Urothelium cell line (cell line): ENCODE results near the gene MAF.

Source experiments
- DNase-seq: peaks from one replicate; pipeline ENCODE4 v3.0.0; 2011; ENCODE audit warnings: low spot score, mixed read lengths
- FAIRE-seq: peaks from 2 replicates; lab custom pipeline; 2011; peaks lifted over from hg19 to GRCh38; lab: Jason Lieb, UNC

MAF gene

DNA sequence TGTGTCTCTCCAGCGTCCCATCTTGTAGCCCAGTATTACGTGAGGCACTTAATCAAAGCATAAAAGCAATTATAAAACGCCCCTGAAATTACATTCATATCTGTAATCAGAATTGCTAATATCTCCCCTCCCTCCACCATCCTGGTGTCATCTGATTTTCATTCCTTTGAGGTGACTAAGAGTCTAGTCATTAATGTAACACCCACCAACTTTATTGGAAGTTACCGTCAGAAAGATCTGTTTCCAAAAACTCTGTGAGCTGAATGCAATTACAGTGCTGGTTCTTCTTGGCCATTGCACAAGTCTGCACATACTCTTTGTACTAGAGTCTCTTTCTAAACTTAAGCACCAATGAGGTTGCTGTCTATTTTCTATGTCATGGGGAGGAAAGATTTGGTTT, 12.5 kb upstream of the MAF start:
- DNase-seq (peak; percentile 50), FAIRE-seq (no peak)

DNA sequence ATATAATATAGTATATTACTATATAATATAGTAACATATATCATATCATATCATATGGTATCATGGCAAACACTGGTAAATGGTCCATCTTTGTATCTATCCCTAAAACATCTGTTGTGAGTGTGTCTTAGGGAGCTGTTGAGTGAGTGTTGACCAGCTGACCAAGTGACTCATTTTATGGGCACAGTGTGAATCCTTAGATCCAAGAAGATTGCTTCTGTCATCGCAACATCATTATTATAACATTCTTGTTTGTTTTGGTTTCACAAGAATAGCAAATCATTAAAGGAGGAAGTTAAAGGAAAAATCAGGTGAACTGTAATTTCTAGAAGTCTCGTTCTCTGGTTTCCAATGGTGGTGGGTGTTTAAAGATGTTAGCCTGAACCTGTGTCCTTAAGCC, 11.7 kb upstream of the MAF start:
- FAIRE-seq: no peak
- no peak for DNase-seq

DNA sequence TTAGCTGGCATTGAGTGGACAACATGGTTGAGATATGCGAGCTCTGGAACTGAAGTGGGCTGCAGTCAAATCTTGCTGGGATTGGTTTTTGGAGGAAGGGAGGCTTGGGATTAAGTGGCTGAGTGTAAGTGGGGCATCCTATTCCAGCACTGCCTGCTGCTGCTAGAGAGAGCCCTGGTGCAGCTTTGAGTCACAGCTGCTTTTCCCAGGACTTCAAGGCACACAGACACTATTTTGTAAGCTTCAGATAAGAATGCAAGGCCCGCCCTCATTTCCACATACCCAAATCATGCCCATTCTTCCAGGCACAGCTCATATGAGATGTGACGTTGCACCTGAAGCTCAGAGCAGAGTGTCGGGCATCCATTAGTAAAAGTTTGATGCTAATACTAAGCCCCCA, 10.2 kb upstream of the MAF start:
- FAIRE-seq: no peak
- no peak for DNase-seq

DNA sequence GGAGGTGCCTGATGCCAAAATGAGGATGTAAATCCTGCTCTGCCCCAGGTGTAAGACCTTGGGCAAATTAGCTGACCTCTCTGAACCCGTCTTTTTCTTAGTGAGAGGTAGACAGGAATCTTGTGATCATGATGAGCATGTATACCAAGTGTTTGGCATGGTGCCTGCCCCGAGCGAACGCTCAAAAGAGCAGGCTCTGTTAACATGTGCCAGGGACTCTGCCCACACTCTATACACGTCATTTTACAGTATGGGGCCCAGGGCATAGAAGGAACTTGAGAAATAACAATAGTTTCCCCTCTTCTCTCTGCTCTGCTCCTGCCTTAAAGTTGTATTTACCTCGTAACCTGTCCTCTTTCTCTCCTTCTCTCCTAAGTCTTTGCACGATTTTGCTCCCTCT, 9.3 kb upstream of the MAF start:
- FAIRE-seq (no peak), DNase-seq (no peak)

DNA sequence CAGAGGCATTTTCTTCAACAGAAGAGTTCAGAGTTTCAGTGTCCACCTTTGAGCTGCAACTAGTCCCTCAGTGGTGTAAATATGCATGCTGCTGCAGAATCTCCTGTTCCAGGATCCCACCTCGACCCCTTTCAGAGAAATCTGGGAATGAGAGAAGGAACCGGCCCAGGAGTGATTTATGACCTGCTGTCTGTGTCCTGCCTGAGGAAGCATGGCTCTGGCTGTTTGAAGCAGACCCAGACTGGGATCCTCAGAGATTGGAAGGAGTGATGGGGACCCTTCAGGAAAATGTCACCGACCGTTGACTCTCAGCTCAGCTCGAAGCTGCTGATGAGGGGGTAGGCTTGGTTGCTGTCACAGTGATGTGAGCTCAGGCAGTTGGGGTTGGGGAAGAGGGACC, 8.4 kb upstream of the MAF start:
- FAIRE-seq (no peak), DNase-seq (no peak)

DNA sequence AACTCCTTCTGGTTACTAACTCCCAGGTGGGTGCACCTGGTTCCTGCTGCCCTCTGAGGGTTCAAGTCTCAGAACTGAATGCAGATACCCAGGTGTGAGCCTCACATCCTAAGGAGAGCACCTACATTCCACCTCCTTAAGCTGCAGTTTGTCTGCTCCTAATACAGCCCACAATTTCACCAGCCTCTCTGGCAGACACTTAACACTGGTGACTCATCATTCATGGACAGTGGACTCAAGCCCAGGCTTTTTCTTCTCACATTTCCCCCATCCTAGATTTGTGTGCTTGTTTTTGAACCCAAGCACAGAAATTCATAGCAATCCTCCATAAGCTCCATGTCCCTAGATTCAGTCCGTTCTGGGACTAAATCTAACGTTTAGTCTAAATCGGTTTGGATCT, 7.0 kb upstream of the MAF start:
- FAIRE-seq (no peak), DNase-seq (peak; percentile 71)

DNA sequence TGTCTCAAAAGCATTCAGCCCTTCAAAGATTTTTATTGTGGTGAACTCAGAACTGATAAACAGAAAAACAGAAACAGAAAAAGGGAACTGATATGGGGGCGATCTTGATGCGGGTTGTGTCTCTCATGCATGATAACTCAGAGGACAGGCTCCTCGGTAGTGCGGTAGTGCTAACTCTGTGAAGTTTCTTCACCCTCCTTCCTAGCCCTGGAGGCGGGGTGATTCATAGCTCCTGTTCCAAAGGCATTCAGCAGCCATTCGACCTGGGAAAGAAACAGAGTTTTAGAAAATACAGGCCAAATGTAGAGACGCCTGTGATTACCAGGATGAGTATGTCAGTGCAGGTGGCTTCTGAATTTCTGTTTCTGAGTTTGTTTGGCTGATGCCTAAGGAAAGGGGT, 5.5 kb upstream of the MAF start:
- DNase-seq (peak; percentile 65), FAIRE-seq (peak; percentile 20)

DNA sequence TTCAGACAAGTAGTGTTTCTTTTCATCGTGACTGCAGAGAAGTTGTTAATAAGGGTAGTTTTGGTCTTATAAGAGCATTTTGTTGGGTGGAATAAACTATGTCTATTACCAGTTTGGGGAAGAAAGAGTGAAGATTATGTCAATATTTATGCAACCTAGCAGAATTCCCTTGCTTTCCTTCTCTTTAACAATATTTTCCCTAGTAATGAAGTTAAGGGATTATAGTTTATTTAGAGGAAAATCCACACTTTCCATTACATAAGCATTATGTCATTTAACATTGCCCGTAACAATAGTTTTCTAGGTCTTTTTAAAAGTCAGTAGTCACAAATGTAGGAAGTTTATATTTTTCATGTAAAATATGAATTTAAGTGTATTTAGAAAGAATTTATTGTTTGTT, 2.5 kb upstream of the MAF start:
- DNase-seq (no peak), FAIRE-seq (no peak)

DNA sequence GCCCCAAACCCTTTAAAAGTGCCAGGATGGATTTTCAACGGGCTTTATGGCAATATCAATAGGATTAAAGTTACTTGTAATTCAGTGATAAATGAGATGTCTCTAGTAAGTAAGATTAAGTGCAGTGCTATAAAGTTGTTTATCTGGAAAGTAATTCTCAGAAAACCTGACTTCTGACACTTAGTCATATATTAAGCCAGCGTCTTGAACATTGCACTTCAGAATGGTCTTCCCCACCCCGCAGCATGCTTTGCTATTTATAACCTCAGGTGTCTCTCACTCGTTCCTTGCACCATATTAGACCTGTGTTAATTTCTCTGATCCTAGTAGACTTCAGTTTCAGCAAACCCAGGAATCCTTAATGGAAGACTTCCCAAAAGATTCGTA, 2.1 kb upstream of the MAF start:
- no peak for DNase-seq
- no peak for FAIRE-seq

DNA sequence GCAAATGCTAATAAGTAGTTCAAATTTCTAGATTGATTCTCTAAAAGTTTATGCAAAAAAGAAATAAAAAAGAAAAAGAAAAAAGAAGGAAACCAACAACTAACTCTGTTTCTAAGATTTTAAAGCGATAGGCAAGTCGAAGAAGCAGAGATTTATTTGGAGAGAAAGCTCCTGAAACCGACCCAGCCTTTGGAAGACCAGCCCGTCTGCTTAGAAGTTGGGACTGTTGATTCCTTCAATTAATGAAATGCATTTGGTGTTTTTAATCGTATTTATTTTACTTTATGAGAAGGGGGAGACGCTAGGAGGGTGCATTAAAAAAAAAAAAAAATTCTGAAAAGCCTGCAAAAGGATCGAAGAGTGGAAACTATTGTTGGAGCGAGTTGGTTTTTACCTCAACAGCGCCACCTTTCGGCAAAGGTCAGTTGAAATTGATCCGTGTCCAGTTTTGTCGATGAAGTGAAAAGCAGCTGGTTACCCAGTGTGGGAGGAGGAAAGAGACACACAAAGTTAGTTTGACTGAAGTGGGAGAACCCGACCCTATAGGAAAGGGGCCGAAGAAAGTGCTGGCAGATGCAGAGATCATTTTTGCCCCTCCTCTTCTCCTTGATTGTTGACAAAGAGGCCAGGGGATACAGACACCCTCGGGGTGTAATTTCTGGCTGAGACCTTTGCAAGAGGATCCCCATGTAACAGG, 1.5 kb upstream of the MAF start:
- DNase-seq (peak; percentile 55), FAIRE-seq (no peak)

DNA sequence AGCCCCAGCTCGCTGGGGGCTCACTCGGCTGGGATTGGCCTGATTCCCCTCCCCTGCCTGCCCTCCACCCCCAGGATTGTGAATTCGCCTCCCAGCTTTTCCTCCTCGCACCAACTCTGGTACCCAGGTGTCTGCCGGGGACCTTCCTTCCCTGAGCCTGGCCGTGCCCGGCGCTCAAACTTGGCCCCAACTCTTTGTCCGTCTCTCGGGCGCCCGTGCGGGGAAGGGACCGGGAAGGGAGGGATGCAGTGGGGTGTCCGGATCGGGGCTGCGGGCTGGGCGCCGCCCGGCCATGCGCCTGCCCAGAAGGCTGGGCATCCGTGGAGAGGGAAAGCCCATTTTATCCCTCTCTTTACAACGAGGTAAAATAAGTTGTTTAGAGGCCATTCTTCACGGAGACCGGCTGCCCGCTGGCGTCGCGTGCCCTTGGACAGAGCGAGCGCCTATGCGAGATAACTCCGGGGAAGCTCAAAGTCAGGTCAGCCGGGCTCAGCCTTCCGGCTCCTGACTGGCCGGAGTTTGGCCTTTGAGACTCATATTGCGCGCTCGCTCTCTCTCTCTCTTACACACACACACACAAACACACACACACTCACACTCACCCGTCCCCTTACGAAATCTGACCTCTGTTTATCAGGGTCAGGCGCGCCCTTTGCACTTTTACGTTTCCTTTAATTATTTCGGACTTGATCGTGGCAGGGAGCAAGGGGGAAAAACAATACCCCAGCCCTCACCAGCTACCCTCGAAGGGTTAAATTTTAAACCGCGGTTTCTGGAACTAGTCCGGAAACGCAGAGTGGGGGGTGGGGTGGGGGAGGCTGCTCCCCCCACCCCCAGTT, 774 bp upstream of the MAF start:
- no peak for FAIRE-seq
- no peak for DNase-seq

DNA sequence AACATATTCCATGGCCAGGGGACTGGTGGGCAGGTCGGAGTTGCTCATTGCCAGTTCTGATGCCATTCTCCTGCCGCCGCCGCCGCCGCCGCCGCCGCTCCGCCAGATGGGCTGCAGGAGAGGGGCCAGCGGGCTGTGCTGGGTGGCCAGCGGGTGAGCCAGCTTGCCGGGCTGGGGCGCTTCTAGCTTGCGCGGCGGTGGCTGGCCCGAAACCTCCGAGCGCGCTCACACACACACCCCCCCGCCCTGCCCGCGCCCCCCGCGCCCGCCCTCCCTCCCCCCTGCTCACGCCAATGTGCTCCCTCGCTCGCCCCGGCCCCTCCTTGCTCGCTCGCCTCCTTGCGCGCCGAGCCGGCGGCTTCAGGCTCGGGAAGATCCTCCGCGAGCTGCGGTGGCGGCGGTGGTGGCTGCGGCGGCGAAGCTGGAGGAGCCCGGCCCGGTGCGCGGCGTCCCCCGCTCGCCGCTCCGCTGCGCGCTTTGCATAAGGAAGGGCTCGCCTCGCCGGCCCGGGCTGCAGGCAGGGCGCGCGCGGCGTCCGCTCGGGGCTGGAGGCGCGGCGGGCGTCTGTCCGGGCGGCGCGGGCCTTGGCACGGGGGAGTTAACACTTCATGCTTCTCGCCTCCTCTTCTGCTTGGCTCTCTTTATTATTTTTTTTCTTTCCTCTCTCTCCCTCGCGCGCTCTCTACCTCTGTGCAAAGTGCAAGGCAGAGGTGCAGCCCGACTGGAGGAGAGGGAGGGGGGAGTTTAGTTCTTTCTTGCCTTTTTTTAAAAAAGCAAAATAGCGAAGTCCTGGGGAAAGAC, 500 bp downstream of the MAF start:
- DNase-seq (peak; percentile 61), FAIRE-seq (no peak)

DNA sequence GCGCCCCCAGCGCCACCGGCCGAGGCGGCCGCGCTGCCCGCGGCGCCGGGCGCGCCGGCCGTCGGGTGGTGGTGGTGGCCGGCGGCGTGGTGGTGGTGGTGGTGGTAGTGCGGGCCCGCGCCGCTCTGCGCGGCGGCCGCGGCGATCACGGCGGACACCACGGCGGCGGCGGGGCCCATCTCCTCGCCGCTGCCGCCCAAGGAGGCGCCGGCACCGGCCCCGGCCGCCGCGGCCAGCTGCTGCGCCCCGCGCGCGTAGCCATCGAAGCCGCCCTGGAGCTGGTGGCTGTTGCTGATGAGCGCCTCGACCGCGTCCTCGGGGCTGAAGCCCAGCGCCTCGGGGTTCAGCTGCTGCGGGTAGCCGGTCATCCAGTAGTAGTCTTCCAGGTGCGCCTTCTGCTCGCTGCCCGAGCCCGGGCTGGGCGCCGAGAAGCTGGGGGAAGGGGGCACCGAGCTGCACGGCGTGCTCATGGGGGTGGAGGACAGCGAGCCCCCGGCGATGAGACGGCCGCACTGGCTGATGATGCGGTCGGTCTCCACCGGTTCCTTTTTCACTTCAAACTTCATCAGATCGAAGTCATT, 1.2 kb downstream of the MAF start:
- peak; percentile 40 for DNase-seq
- peak; percentile 63 for FAIRE-seq

DNA sequence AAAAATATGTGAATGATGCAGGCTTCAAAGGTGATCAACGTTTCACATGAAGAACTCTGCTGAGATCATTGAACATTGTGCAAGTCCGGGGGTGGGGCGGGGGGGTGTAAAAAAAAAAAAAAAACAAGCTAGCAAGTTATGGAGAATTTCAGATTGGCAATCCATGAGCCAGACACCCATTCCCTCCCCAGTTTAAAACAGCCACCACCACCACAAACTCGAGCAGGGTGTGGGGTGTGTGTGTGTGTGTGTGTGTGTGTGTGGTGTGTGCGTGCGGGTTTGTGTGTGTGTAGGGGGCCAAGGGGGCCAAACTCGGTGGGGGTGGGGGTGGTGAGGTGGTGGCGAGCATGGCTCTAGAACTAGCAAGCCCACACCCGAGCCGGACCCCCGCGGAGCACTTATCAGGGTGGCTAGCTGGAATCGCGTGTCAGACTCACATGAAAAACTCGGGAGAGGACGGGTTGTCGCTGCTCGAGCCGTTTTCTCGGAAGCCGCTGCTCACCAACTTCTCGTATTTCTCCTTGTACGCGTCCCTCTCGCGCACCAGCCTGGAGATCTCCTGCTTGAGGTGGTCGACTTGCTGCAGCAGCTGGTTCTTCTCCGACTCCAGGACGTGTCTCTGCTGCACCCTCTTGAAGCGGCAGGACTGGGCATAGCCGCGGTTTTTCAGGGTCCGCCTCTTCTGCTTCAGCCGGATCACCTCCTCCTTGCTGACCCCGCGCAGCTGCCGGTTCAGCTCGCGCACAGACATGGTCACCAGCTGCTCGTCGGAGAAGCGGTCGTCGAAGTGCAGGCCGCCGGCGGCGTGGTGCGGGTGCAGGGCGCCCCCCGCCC, 2.0 kb downstream of the MAF start:
- FAIRE-seq: no peak
- DNase-seq: peak; percentile 69

DNA sequence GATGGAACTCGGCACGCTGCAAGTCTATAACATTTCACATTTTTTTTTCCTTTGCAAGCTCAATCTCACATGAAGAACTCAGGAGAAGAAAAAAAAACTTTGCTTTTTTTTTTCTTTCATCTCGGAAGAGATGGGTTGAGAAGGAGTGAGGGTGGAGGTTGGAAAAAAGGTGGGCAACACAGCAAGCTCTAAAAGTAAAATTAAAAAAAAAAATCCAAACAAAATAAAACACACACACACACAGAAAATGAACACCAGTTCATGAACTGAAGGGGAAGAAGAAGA, 2.5 kb downstream of the MAF start:
- no peak for DNase-seq
- FAIRE-seq: no peak

DNA sequence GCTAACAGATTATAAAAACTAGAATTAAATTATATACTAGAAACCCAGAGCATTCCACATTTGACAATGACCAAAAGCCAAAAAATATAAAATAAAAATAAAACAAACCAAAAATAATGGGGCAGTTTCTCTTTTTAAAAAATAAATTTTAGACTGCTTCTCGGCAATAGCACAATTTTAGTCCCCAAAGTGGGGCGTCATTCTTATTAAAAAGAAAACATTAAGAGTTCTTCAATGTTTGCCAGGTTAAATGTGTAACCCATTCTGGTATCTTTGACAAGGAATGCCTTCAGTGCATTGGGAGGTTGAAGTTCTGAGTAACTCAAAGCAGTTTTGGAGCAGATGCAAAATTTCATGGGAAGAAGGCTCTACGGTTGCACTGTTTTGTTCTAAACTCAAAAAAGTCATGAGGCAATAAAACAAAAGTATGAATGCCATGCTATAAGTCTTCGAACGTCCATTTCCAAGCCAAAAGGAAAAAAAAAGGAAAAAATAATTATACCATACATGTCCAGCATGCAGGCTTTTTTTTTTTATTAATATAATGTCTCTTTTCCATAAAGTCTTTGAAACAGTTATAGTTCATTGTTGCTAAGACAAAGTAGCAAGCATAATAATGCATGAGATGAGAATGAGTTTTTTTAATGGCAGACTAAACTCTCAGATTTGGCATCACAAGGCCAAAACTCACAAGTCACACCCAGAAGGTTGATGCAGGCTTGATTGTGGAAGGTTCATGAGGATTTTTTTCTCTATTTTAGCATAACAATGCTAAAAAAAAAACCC, 3.1 kb downstream of the MAF start:
- FAIRE-seq: no peak
- no peak for DNase-seq

DNA sequence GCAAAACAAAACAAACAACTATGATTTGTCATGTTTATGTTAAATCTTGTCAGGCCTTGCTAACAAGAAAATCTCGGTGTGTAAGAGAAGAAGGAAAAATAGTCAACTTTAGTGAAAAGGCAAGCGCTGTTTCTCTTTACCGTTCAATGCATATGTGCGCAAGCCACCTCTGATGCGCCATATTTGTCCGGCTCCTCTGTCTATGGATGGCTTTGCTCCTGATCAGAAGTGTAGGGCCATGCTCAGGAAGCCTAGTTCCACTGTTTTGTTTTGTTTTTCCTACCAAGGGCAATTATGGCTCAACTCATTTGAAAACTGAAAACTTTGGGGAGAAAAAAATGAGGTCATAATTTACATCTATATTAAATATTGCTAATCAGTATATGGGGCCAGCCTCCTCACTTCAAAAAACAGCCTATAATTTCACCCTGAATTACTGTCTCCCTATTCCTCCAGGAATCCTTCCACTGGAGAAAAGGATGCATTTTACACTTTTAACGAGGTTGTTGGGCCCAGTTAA, 4.5 kb downstream of the MAF start:
- DNase-seq: no peak
- no peak for FAIRE-seq

DNA sequence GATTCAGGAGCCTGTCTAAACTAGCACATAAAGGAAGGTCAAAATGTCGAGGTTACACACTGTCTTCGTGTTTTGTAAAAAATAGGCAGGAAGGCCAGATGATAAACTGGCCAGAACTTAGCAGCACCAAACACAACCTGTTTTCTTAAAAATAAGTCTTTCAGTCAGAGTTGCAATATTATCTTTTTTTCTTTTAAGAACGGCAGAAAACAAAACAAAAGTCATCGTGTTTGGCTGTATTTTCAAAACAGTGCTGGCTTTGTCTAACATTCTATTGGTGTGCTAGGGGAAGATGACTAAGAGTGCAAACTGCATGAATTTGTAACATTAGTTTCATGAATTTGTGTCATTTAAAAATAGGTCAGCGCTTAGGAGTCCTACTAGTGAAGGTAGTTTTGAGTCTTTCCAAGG, 5.3 kb downstream of the MAF start:
- no peak for FAIRE-seq
- no peak for DNase-seq

DNA sequence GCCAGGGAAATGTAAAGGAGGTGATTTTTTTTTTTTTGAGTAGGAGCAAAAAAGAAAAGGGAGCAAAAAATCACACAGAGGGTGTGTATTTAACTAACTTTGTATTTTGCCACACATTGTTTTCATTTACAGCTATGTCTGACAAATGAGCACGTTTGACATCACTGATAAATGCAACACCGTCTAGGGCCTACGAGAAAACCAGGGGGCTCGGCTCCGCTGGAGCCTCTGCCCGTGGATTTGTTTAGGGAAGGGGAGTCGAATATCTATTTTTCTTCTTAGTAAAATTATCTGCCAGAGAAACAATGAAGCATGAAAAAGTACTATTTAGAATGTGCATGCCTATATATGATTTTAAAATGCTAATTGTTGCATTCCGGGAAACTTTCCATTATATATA, 6.8 kb downstream of the MAF start:
- DNase-seq: no peak
- no peak for FAIRE-seq

DNA sequence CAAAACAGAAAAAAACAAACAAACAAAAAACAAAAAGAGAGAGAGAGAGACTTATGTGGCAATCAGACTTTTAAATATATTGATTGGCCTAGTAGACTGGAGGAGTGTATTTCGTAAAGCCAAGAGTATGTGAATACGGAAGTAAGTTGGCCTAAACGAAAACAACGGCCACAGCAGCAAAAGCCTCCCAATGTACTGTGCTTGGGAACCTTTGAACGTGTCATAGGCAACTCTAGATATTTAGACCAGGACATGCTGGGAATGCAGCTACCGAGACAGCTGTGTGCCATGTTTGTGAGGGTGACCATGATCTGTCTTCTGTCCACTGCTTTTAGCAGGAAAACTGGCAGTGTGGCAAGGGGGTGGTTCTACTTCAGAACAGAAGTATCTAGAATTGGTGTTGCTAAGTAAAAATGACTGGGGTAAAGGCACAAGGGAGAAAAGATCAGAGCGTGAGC, 7.4 kb downstream of the MAF start:
- DNase-seq: no peak
- no peak for FAIRE-seq
